Common myeloid progenitor, CD34-positive (primary cell): Measurements from ENCODE around the gene RRAGD.

Experiments
- CTCF ChIA-PET: fragments of 350-600 bp; sonication (Branson Sonifier 250); formaldehyde crosslinking; loops from one replicate; lab custom pipeline; 2021; ENCODE audit warnings: antibody characterized with exemption; lab: Charles Lee
- POLR2A ChIA-PET: fragments of 350-600 bp; sonication (Branson Sonifier 250); formaldehyde crosslinking; loops from one replicate; lab custom pipeline; 2021; ENCODE audit warnings: antibody characterized with exemption; lab: Charles Lee
- DNase-seq, 3 donors: peaks; one replicate each; pipeline versions ENCODE4 v3.0.0 to v3.0.0-alpha.2; 2013
- H3K27ac ChIP-seq, 2 experiments: 1 replicate in 1 of 2; 2 replicates in 1 of 2; pipeline ENCODE4 v1.7.0; 2013; ENCODE audit warnings: inconsistent platforms in 2 of 2, low read length in 2 of 2, mild to moderate bottlenecking in 2 of 2, low read depth in 1 of 2, moderate library complexity in 1 of 2; ENCODE audit not compliant: severe bottlenecking in 2 of 2, insufficient read depth in 1 of 2, poor library complexity in 1 of 2
- H3K27me3 ChIP-seq, 5 experiments: replicated peaks in 2 of 5; 1 replicate in 3 of 5; 2 replicates in 2 of 5; pipeline versions ENCODE4 v1.6.1 to v1.7.0; 2013; ENCODE audit warnings: low read length in 4 of 5, mild to moderate bottlenecking in 2 of 5, moderate library complexity in 2 of 5, inconsistent platforms in 1 of 5; ENCODE audit not compliant: insufficient read depth in 5 of 5, control insufficient read depth in 4 of 5
- H3K36me3 ChIP-seq, 4 experiments: 1 replicate in 2 of 4; 2 replicates in 2 of 4; pipeline versions ENCODE4 v1.6.1 to v1.7.0; 2013; ENCODE audit warnings: low read length in 3 of 4, control low read depth in 1 of 4, mild to moderate bottlenecking in 1 of 4; ENCODE audit not compliant: control insufficient read depth in 4 of 4, insufficient read depth in 4 of 4
- H3K4me1 ChIP-seq, 4 experiments: 1 replicate in 3 of 4; 2 replicates in 1 of 4; pipeline versions ENCODE4 v1.6.1 to v1.7.1; 2013; ENCODE audit warnings: low read length in 3 of 4, mild to moderate bottlenecking in 3 of 4, control low read depth in 1 of 4, inconsistent platforms in 1 of 4, moderate library complexity in 1 of 4; ENCODE audit not compliant: control insufficient read depth in 4 of 4, insufficient read depth in 4 of 4; ENCODE audit errors: control extremely low read depth in 1 of 4
- H3K4me3 ChIP-seq, 7 experiments: 1 replicate in 4 of 7; 2 replicates in 3 of 7; pipeline versions ENCODE4 v1.5.1 to v1.7.0; 2013; ENCODE audit warnings: mild to moderate bottlenecking in 7 of 7, low read length in 6 of 7, moderate library complexity in 6 of 7, inconsistent platforms in 2 of 7, low read depth in 2 of 7, control low read depth in 1 of 7; ENCODE audit not compliant: insufficient read depth in 4 of 7, control insufficient read depth in 1 of 7; ENCODE audit errors: extremely low read depth in 1 of 7
- H3K9me3 ChIP-seq, 5 experiments: 1 replicate in 4 of 5; 2 replicates in 1 of 5; pipeline versions ENCODE4 v1.6.1 to v1.7.1; 2013; ENCODE audit warnings: low read length in 4 of 5, mild to moderate bottlenecking in 2 of 5, inconsistent platforms in 1 of 5, low read depth in 1 of 5, moderate library complexity in 1 of 5; ENCODE audit not compliant: control insufficient read depth in 4 of 5, insufficient read depth in 2 of 5; ENCODE audit errors: control extremely low read depth in 1 of 5
- WGBS: methylation state at CpG from one replicate; pipeline ENCODE4 v1.1.5; 2013; ENCODE audit not compliant: insufficient coverage; 5-methylcytosine and 5-hydroxymethylcytosine counted together

RRAGD gene

DNA sequence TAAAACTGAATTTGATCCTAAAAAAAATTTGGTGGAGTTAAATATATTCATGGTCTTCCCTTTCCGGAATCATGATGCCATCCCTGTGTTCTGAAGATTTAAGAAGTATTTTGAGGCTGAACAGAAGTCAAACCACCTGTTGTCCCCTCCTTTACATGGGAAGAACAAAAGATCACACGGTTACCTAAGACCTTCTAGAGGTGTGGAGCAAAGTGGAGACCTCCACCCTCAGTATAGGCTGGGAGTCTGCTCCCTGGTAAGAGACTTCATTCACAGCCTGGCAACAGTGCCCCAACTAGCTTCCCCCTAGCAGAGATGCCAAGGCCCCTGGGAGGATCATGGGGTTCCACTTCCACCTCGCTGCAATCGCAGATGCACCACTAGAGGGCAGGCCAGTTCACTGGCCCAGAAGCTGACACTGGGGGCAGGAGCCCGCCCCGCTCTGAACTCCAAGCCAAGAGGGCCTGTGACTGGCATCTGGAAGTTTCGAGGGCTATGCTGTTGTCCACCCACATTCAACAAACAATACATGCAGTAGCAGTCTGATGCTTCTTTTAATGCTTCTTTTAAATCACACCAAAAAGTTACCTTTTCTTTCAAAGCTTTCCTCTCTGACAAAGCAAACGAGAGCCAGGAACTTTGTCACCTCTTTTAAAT is 40.1 kb downstream of the RRAGD start:
- Histone ChIP-seq H3K27me3 (no peaks in the 10 kb centered on the region), H3K4me3 (no peak overlapping the region), H3K9me3 (no peaks in the 10 kb centered on the region), H3K4me1 (peaks cover 15 to 37% (median 27%) of the 10 kb centered on the region in 4 experiments), H3K27ac (no peak overlapping the region), H3K36me3 (peaks cover 0 to 21% (median 0%) of the 10 kb centered on the region in 4 experiments)
- ChIA-PET CTCF (interaction anchor here (0.7 to 3.5 kb wide), 49 partner anchors 8 to 398 kb away, joined by 3 to 55 read pairs (median 4); partner anchors contain the start of genes ANKRD6, LYRM2 and UBE2J1), POLR2A (interaction anchor here (0.6 kb wide), 1 partner anchor 36 kb away, joined by 3 read pairs; no protein-coding TSS in a partner anchor)
- peak; percentile 85 to 90 (median 86) for DNase-seq
- 12% methylated on average over 5 of the region's 8 CpGs for WGBS

DNA sequence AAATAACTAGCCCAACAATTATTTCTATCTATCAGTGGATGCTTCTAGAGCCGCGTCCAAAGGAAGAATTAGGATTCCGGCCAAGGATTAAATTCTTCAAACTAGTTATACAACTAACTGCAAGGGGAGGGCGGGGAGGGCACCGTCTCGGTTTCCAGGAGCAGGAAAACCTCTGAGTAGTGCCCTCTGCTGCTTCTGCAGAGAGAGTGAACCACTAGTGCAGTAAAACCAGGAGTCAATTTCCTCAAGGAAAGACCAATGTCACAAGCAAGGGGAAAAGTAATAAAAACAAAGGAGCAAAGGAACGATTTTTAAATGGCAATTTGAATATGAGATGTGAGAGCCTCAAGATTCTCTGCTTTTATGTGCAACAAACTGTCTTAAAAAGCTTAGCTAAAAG is 43.1 kb downstream of the RRAGD start:
- no peak for DNase-seq
- Histone ChIP-seq H3K27ac (no peak overlapping the region), H3K4me3 (peak overlapping the region in 1 of 7 experiments; percentile 4), H3K27me3 (no peaks in the 10 kb centered on the region), H3K9me3 (no peaks in the 10 kb centered on the region), H3K36me3 (peaks cover 0 to 26% (median 0%) of the 10 kb centered on the region in 4 experiments), H3K4me1 (peaks cover 16 to 48% (median 32%) of the 10 kb centered on the region in 4 experiments)
- ChIA-PET CTCF (interaction anchor here (0.8 to 7.2 kb wide), 11 partner anchors 9 to 387 kb away, joined by 3 to 102 read pairs (median 4); partner anchors contain the start of gene UBE2J1), POLR2A (interaction anchor here (0.7 kb wide), 1 partner anchor 41 kb away, joined by 3 read pairs; no protein-coding TSS in a partner anchor)
- WGBS: 3% methylated on average over 4 of the region's 7 CpGs

DNA sequence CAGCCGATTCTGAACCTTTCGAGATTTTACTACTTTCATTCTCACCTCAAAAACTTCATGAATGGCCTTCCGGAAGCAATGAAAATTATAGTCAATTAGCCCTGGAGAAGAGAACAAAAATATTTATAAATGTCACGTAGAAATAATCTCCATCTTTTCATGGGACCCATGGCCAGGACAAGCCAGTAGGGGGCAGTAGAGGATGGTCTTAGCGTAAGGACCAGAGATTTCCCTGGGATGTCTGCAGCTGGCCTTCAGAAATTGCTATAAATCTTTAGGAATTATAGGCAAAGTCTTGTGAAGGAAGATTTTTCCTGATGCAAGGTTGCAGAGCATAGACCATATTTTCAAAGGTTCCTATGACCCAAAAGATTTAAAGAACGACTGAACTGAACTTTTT is 44.0 kb downstream of the RRAGD start:
- 46% methylated on average over 2 of the region's 6 CpGs for WGBS
- CTCF ChIA-PET: interaction anchor here (0.7 to 7.2 kb wide), 18 partner anchors 8 to 386 kb away, joined by 3 to 102 read pairs (median 4); partner anchors contain the start of genes RRAGD and UBE2J1
- H3K36me3 ChIP-seq: peaks cover 0 to 26% (median 0%) of the 10 kb centered on the region in 4 experiments
- no peak overlapping the region for H3K27ac ChIP-seq
- H3K4me1 ChIP-seq: peaks cover 16 to 51% (median 34%) of the 10 kb centered on the region in 4 experiments
- peak; percentile 59 to 73 (median 63) for DNase-seq
- H3K27me3 ChIP-seq: no peaks in the 10 kb centered on the region
- POLR2A ChIA-PET: no interaction called here
- H3K4me3 ChIP-seq: no peak overlapping the region
- no peaks in the 10 kb centered on the region for H3K9me3 ChIP-seq

DNA sequence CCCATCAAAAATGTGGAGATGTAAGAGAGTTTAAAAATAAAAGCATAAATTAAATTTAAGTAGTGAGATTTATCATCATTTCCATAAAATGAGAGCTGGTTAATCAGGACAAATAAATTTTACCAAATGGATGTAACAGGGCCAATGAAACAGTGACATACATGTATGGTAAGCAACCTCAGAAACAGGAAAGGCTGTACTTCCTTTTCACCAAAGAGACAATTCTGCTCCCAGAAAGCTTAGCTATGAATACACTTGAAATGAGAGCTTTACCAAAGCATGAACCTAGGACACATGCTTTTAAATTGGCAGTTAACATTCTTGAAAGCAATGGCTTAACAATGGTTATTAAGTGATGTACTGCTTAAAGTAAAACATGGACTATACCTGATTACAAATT is 47.5 kb downstream of the RRAGD start:
- peak in 1 of 3 donors; percentile 31 for DNase-seq
- POLR2A ChIA-PET: no interaction called here
- H3K9me3 ChIP-seq: no peaks in the 10 kb centered on the region
- H3K27me3 ChIP-seq: no peaks in the 10 kb centered on the region
- H3K27ac ChIP-seq: no peak overlapping the region
- H3K36me3 ChIP-seq: peaks cover 0 to 21% (median 0%) of the 10 kb centered on the region in 4 experiments
- peak overlapping the region in 2 of 7 experiments; percentile 23 to 42 for H3K4me3 ChIP-seq
- peaks cover 16 to 44% (median 23%) of the 10 kb centered on the region in 4 experiments for H3K4me1 ChIP-seq
- CTCF ChIA-PET: interaction anchor here (1.2 to 7.2 kb wide), 7 partner anchors 8 to 248 kb away, joined by 3 to 102 read pairs (median 4); partner anchors contain the start of gene UBE2J1

DNA sequence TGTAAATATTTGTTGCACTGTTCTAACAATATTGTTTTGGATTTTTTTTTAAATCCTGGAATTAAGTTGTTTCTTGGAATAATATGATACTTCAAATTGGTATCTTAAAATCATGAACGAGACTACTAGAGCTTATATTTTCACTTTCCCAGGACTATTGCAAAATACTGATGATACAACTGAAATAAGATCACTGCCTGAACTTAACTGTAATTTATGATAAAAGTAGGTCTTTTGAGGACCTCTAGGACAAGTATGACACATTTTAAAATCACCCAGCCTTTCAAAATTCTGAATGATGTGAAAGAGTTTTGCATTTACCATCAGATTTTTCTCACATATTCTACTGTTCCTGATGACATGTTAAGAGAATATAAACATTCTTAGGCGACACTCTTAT is 50.9 kb downstream of the RRAGD start:
- peaks cover 0 to 5% (median 0%) of the 10 kb centered on the region in 4 experiments for H3K36me3 ChIP-seq
- H3K27ac ChIP-seq: no peak overlapping the region
- H3K4me1 ChIP-seq: peaks cover 27 to 62% (median 41%) of the 10 kb centered on the region in 4 experiments
- H3K27me3 ChIP-seq: no peaks in the 10 kb centered on the region
- no peaks in the 10 kb centered on the region for H3K9me3 ChIP-seq
- no peak overlapping the region for H3K4me3 ChIP-seq
- ChIA-PET CTCF (interaction anchor here (1.4 to 4.2 kb wide), 2 partner anchors 12 to 169 kb away, joined by 4 to 31 read pairs; no protein-coding TSS in a partner anchor), POLR2A (no interaction called here)
- WGBS: no CpG with 5 or more reads among the region's 2 CpGs
- DNase-seq: no peak

DNA sequence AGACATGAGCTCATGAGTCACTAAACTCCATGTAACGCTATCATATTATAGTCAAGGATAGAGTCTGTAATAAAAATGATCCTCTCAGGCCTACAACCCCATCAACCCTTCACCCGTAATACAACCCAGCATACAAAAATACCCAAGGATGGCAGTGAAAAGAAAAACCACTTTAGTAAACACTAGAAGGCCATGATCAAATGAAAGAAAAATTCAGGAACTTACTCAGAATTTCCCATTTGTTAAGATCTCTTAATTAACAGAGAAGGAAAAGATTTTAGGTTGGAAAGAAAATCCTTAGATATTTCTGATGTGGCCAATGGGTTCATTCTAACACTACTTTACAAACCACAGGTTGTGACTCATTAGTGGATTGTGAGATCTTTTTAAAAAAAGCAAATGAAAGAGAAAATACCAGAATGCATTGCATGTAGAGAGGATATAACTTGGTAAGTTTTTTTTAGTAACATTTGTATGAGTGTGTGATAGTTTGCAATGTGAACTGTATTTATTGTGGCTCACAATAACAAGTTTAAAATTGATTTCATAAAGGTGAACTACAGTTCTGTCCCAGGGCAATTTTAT is 51.6 kb downstream of the RRAGD start:
- peak in 2 of 3 donors; percentile 44 to 45 for DNase-seq
- POLR2A ChIA-PET: no interaction called here

More for the DNA sequence above, 51.6 kb downstream of the RRAGD start:
- Histone ChIP-seq H3K27me3 (no peaks in the 10 kb centered on the region), H3K27ac (no peak overlapping the region), H3K36me3 (no peaks in the 10 kb centered on the region), H3K4me1 (peaks cover 23 to 60% (median 42%) of the 10 kb centered on the region in 4 experiments), H3K4me3 (peak overlapping the region in 1 of 7 experiments; percentile 2), H3K9me3 (no peaks in the 10 kb centered on the region)
- CTCF ChIA-PET: interaction anchor here (0.7 to 4.2 kb wide), 6 partner anchors 8 to 169 kb away, joined by 3 to 31 read pairs (median 4); no protein-coding TSS in a partner anchor
- no CpG with 5 or more reads among the region's 2 CpGs for WGBS
